Ishikawa (cell line): ENCODE measurements around the gene KRTAP10-1.

Experiments used
- CEBPB ChIP-seq: IDR thresholded peaks from 2 replicates; pipeline ENCODE4 v1.6.1; 2012
- CREB1 ChIP-seq: IDR thresholded peaks from 2 replicates; pipeline ENCODE4 v1.6.1; 2012; ENCODE audit warnings: low read depth
- EGR1 ChIP-seq: IDR thresholded peaks from 2 replicates; pipeline ENCODE4 v1.6.1; 2012
- EP300 ChIP-seq: IDR thresholded peaks from 2 replicates; pipeline ENCODE4 v1.6.1; 2012; ENCODE audit warnings: borderline replicate concordance
- FOXM1 ChIP-seq: IDR thresholded peaks from 2 replicates; pipeline ENCODE4 v1.6.1; 2012; ENCODE audit warnings: low read depth, borderline replicate concordance
- NFIC ChIP-seq: IDR thresholded peaks from 2 replicates; pipeline ENCODE4 v1.6.1; 2012
- RAD21 ChIP-seq: IDR thresholded peaks from 2 replicates; pipeline ENCODE4 v1.6.1; 2012; ENCODE audit warnings: low read depth
- TAF1 ChIP-seq: IDR thresholded peaks from 2 replicates; pipeline ENCODE4 v1.6.1; 2012; ENCODE audit warnings: low read depth, mild to moderate bottlenecking
- TCF12 ChIP-seq: IDR thresholded peaks from 2 replicates; pipeline ENCODE4 v1.6.1; 2012; ENCODE audit warnings: low read depth
- TEAD4 ChIP-seq: IDR thresholded peaks from 2 replicates; pipeline ENCODE4 v1.6.1; 2012
- YY1 ChIP-seq: IDR thresholded peaks from 2 replicates; pipeline ENCODE4 v1.6.1; 2012; ENCODE audit warnings: low read depth
- ZBTB7A ChIP-seq: IDR thresholded peaks from 2 replicates; pipeline ENCODE4 v1.6.1; 2012; ENCODE audit warnings: low read depth
- TF ChIP-seq, protein P1 (sequence below): IDR thresholded peaks from 2 replicates; pipeline ENCODE4 v1.6.1; 2012
- TF ChIP-seq, protein P2 (sequence below): IDR thresholded peaks from 2 replicates; pipeline ENCODE4 v1.6.1; 2012
- TF ChIP-seq, protein P3 (sequence below): IDR thresholded peaks from 2 replicates; pipeline ENCODE4 v1.6.1; 2012; ENCODE audit warnings: low read depth, mild to moderate bottlenecking

KRTAP10-1 gene

DNA sequence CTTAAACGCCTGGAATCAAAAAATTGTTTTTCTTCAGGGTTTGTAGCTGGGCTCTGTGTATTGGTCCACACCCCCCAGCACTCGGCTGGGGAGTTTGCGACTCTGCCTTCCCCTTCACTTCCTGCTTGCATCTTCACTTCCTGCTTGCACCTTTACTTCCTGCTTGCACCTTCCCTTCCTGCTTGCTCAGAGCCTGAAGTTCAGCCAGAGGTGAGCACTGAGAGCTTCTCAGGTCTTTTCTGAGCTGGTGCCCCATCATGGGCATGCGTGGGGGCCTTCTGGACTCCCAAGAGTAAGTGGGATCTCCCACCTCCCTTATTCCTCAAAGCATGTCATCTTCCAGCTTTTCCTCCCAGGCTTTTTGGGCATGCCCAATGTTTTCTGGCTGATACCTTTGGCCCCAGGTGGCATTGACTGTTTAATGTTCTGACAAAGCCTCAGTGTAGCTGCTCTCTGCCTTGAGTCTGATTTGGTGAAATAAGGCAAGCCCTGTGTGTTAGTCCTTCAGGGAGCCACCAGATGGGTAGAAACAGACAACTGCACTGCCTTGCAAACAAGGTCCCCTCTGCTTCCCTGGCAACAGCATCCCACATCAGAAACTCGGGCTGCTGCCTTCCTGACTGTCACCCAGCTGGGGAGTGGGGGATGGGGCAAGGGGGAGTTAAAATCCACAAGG, 7.8 kb upstream of the KRTAP10-1 start:
- TF ChIP-seq CEBPB (no peak), RAD21 (no peak), FOXM1 (no peak), TEAD4 (no peak), EGR1 (no peak), TCF12 (no peak), YY1 (no peak)
- TF ChIP-seq, protein P1, sequence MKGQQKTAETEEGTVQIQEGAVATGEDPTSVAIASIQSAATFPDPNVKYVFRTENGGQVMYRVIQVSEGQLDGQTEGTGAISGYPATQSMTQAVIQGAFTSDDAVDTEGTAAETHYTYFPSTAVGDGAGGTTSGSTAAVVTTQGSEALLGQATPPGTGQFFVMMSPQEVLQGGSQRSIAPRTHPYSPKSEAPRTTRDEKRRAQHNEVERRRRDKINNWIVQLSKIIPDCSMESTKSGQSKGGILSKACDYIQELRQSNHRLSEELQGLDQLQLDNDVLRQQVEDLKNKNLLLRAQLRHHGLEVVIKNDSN: no peak
- TF ChIP-seq, protein P2, sequence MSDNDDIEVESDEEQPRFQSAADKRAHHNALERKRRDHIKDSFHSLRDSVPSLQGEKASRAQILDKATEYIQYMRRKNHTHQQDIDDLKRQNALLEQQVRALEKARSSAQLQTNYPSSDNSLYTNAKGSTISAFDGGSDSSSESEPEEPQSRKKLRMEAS: no peak

DNA sequence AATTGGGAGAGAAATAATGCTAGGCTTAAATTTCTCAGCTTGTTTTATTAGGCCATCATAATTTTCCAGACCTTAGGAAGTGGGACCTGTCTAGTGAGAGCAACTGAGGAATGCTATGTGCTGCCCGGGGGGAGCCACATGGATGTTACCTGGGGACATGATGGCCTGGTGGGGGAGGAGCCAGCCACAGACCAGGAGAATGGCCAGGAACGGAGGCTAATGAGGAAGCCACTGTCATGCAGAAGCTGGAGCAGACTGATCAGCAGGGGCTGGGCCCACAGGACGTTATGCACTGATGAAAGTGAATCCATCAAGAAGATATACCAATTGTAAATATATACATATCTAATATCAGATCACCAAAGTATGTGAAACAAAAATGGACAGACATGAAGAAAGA, 4.6 kb upstream of the KRTAP10-1 start:
- TF ChIP-seq TCF12 (no peak), EP300 (no peak), TEAD4 (no peak), CREB1 (no peak), TAF1 (no peak), ZBTB7A (no peak), NFIC (no peak), FOXM1 (no peak), YY1 (no peak), CEBPB (no peak), EGR1 (no peak), RAD21 (no peak)
- TF ChIP-seq, protein P1: no peak
- TF ChIP-seq, protein P3, sequence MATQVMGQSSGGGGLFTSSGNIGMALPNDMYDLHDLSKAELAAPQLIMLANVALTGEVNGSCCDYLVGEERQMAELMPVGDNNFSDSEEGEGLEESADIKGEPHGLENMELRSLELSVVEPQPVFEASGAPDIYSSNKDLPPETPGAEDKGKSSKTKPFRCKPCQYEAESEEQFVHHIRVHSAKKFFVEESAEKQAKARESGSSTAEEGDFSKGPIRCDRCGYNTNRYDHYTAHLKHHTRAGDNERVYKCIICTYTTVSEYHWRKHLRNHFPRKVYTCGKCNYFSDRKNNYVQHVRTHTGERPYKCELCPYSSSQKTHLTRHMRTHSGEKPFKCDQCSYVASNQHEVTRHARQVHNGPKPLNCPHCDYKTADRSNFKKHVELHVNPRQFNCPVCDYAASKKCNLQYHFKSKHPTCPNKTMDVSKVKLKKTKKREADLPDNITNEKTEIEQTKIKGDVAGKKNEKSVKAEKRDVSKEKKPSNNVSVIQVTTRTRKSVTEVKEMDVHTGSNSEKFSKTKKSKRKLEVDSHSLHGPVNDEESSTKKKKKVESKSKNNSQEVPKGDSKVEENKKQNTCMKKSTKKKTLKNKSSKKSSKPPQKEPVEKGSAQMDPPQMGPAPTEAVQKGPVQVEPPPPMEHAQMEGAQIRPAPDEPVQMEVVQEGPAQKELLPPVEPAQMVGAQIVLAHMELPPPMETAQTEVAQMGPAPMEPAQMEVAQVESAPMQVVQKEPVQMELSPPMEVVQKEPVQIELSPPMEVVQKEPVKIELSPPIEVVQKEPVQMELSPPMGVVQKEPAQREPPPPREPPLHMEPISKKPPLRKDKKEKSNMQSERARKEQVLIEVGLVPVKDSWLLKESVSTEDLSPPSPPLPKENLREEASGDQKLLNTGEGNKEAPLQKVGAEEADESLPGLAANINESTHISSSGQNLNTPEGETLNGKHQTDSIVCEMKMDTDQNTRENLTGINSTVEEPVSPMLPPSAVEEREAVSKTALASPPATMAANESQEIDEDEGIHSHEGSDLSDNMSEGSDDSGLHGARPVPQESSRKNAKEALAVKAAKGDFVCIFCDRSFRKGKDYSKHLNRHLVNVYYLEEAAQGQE: no peak
- TF ChIP-seq, protein P2: no peak

DNA sequence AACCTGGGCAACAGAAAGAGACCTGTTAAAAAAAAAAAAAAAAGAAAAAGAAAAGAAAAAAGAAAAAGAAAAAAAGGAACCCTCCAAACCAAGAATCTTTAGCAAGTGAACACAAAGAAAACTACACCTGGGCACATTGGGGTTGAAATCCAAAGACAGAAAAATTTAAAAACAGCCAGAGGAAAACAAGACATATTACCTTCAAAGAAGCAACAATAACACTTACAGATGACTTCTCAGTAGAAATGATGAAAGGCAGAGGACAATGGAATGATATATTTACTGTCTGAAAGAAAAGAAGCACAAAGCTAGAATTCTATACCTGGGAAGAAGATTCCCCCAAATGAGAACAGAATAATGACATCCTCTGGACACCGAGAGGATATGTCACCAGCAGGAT, 2.7 kb upstream of the KRTAP10-1 start:
- TF ChIP-seq, protein P1: no peak
- no peak for TF ChIP-seq CEBPB
- TF ChIP-seq EGR1: no peak
- TF ChIP-seq RAD21: no peak
- no peak for TF ChIP-seq TCF12
- TF ChIP-seq, protein P3: no peak

DNA sequence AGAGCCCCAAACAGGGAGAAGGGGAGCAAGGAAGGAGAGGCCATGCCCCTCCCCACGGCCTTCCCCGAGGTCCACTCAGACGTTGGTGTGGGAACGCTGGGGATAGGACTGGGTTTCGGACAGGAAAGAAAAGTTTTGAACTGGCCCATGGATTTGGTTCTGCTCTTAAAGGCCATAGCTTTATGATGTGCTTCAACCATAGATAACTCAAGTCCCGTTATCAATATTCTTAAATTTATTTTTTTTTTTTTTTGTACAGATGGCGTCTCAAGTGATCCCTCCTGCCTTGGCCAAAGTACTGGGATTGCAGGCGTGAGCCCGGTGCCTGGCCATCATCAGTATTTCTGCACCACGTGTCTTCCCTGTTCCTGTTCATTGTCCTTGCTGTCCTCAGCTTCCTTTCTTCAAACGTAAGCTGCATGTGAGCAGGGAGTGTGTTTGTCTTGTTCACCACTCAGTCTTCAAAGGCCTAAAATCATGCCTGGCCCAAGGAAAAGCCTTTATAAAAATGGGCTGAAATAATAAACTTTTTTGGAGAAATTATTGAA, 820 bp upstream of the KRTAP10-1 start:
- TF ChIP-seq, protein P1: no peak
- no peak for TF ChIP-seq TCF12
- no peak for TF ChIP-seq ZBTB7A
- TF ChIP-seq TAF1: no peak
- no peak for TF ChIP-seq TEAD4
- TF ChIP-seq, protein P3: no peak
- TF ChIP-seq FOXM1: no peak
- no peak for TF ChIP-seq EP300
- TF ChIP-seq NFIC: no peak
- TF ChIP-seq, protein P2: no peak
- no peak for TF ChIP-seq YY1
- no peak for TF ChIP-seq RAD21
- TF ChIP-seq CREB1: no peak
- TF ChIP-seq CEBPB: no peak
- TF ChIP-seq EGR1: no peak
